Nephron progenitor cell (in vitro differentiated cells): ENCODE measurements around the gene TRAF5.

ENCODE experiments used
- DNase-seq: peaks from one replicate; pipeline ENCODE4 v3.0.0; 2021
- H3K27ac Mint-ChIP-seq: 2 replicates; pipeline ENCODE4 v1.8.0; 2021; ENCODE audit warnings: mild to moderate bottlenecking, moderate library complexity, mixed read lengths
- H3K27me3 Mint-ChIP-seq: 2 replicates; pipeline ENCODE4 v1.8.0; 2021; ENCODE audit warnings: mild to moderate bottlenecking, low read depth, mixed read lengths; ENCODE audit not compliant: poor library complexity
- H3K36me3 Mint-ChIP-seq: 2 replicates; pipeline ENCODE4 v1.8.0; 2021; ENCODE audit warnings: low read depth, mixed read lengths
- H3K4me1 Mint-ChIP-seq: 2 replicates; pipeline ENCODE4 v1.8.0; 2021; ENCODE audit warnings: mixed read lengths
- H3K4me3 Mint-ChIP-seq: 2 replicates; pipeline ENCODE4 v1.8.0; 2021; ENCODE audit warnings: mild to moderate bottlenecking, moderate library complexity, mixed read lengths
- H3K9me3 Mint-ChIP-seq: 2 replicates; pipeline ENCODE4 v1.8.0; 2021; ENCODE audit warnings: mild to moderate bottlenecking, moderate library complexity, mixed read lengths
- TF ChIP-seq, protein P1 (sequence below): fragments of 200-600 bp; sonication (generic); IDR thresholded peaks from 2 replicates; pipeline ENCODE4 v1.5.0; 2021; ENCODE audit warnings: antibody characterized with exemption

TRAF5 gene

DNA sequence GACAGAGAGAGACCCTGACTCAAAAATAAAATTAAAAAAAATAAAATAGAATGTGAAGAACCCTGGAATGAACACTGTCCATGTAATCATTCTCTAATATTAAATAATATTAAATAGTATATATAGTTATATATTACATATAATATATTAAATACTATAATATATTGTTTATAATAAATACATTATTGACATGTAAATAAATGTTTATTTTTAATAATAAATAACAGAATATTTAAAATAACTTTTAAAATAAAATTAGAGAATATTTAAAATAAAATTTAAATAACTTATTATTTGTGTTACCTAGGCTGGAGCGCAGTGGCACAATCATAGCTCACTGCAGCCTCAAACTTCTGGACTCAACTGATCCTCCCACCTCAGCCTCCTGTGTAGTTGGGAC is 32.1 kb downstream of the TRAF5 start:
- Mint-ChIP-seq H3K36me3 (peaks cover 29% of the 10 kb centered on the region), H3K27ac (no peak overlapping the region), H3K4me1 (no peaks in the 10 kb centered on the region), H3K27me3 (no peaks in the 10 kb centered on the region), H3K4me3 (no peak overlapping the region), H3K9me3 (no peaks in the 10 kb centered on the region)
- TF ChIP-seq, protein P1, sequence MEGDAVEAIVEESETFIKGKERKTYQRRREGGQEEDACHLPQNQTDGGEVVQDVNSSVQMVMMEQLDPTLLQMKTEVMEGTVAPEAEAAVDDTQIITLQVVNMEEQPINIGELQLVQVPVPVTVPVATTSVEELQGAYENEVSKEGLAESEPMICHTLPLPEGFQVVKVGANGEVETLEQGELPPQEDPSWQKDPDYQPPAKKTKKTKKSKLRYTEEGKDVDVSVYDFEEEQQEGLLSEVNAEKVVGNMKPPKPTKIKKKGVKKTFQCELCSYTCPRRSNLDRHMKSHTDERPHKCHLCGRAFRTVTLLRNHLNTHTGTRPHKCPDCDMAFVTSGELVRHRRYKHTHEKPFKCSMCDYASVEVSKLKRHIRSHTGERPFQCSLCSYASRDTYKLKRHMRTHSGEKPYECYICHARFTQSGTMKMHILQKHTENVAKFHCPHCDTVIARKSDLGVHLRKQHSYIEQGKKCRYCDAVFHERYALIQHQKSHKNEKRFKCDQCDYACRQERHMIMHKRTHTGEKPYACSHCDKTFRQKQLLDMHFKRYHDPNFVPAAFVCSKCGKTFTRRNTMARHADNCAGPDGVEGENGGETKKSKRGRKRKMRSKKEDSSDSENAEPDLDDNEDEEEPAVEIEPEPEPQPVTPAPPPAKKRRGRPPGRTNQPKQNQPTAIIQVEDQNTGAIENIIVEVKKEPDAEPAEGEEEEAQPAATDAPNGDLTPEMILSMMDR = no peak
- DNase-seq = no peak

- Mint-ChIP-seq H3K36me3 (peaks cover 29% of the 10 kb centered on the region), H3K9me3 (no peaks in the 10 kb centered on the region)
These were observed 33.2 kb downstream of the TRAF5 start for GRCh38 chr1:211359876-211360275.

GRCh38 chr1:211361202-211361601 is 34.6 kb downstream of the TRAF5 start:
- no peak overlapping the region for H3K4me3 Mint-ChIP-seq
- H3K4me1 Mint-ChIP-seq = no peaks in the 10 kb centered on the region
- H3K27ac Mint-ChIP-seq = no peak overlapping the region
- DNase-seq = no peak
- no peaks in the 10 kb centered on the region for H3K27me3 Mint-ChIP-seq
- H3K9me3 Mint-ChIP-seq = no peaks in the 10 kb centered on the region
- TF ChIP-seq, protein P1 = no peak
- peaks cover 35% of the 10 kb centered on the region for H3K36me3 Mint-ChIP-seq

More at GRCh38 chr1:211359876-211360275, 33.2 kb downstream of the TRAF5 start:
- no peaks in the 10 kb centered on the region for H3K4me1 Mint-ChIP-seq
- peak overlapping the region; percentile 10 for H3K27ac Mint-ChIP-seq
- TF ChIP-seq, protein P1 = no peak
- H3K4me3 Mint-ChIP-seq = no peak overlapping the region
- no peak for DNase-seq
- no peaks in the 10 kb centered on the region for H3K27me3 Mint-ChIP-seq

DNA sequence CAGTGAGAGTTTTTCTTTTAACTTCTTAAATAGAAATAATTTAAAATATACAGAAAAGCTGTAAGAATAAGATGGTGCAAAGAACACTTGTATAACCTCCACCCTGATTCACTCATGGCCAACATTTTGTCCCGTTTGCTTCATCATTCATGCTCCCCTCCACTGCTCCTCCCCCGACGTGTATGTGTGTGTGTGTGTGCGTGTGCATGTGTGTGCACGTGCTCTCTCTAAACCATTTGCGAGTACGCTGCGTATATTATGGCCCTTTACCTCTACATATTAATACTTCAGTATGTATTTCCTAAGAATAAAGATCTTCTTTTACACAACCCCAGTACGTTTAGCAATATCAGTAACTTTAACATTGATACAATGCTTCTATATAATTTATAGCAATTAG is 43.0 kb downstream of the TRAF5 start:
- H3K36me3 Mint-ChIP-seq = peaks cover 19% of the 10 kb centered on the region

GRCh38 chr1:211370669-211371068 is 44.0 kb downstream of the TRAF5 start:
- peaks cover 15% of the 10 kb centered on the region for H3K4me1 Mint-ChIP-seq
- H3K27me3 Mint-ChIP-seq = no peaks in the 10 kb centered on the region
- H3K4me3 Mint-ChIP-seq = no peak overlapping the region
- H3K27ac Mint-ChIP-seq = peak overlapping the region; percentile 87
- TF ChIP-seq, protein P1 = no peak
- H3K36me3 Mint-ChIP-seq = peaks cover 13% of the 10 kb centered on the region
- no peaks in the 10 kb centered on the region for H3K9me3 Mint-ChIP-seq
- DNase-seq = no peak

More for the DNA sequence above, 43.0 kb downstream of the TRAF5 start:
- no peak for DNase-seq
- TF ChIP-seq, protein P1 = no peak
- no peak overlapping the region for H3K27ac Mint-ChIP-seq
- H3K9me3 Mint-ChIP-seq = no peaks in the 10 kb centered on the region
- peaks cover 5% of the 10 kb centered on the region for H3K4me1 Mint-ChIP-seq
- H3K27me3 Mint-ChIP-seq = no peaks in the 10 kb centered on the region
- H3K4me3 Mint-ChIP-seq = no peak overlapping the region

DNA sequence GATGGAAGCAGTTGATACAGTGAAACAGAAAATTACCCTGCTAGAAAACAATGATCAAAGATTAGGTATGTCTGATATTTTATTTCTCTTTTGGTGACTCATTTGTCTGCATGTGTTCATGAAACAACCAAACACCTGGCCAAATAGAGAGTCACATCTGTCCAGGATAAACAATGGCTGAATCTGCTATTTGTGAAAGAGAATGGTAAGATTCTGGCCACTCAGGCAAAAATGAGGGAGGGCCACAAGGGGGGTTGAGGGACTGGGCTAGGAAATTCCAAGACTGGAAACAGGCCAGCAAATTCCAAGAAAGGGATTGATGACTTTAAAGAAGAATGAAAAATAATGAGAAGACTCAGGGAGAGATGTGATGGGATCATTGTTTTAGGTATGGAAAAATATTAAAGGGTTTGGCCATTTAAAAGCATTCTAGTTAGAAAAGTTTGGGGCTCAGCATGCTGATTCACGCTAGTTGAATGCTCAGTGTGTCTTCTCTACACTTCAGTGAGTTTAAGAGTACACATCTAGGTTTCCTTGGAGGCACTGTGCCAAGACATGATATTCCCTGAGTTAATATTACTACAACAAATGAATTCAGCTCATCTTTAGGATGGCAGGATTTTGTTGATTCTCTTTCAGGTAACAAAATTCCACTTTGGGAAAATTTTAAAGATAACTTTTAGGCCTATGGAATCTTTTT is 44.9 kb downstream of the TRAF5 start:
- peaks cover 22% of the 10 kb centered on the region for H3K4me1 Mint-ChIP-seq
- H3K9me3 Mint-ChIP-seq = no peaks in the 10 kb centered on the region
- no peak overlapping the region for H3K4me3 Mint-ChIP-seq
- peak overlapping the region; percentile 60 for H3K27ac Mint-ChIP-seq
- DNase-seq = no peak
- no peaks in the 10 kb centered on the region for H3K27me3 Mint-ChIP-seq
- TF ChIP-seq, protein P1 = no peak
- peaks cover 8% of the 10 kb centered on the region for H3K36me3 Mint-ChIP-seq
